Measurements from ENCODE around the gene KRT5. TPM values are rescaled to one million over a fixed set of nuclear protein-coding genes. Genes with fewer than 3 reads are reported as not detected.

Gene KRT5
- total RNA-seq, 4 donors from 2014 or later: not detected

- in situ Hi-C loops (cut with MboI; ENCODE audit: low sequenced_read_pairs in 4 of 4) (no loop called here), intact Hi-C loops (cut with DNase I; ENCODE audit: low total_unique reads) (no loop called here)
- no peaks in the 10 kb centered on the region for H3K36me3 ChIP-seq
- H3K4me1 ChIP-seq: no peaks in the 10 kb centered on the region
- no peak overlapping the region for H3K27ac ChIP-seq
- ATAC-seq: no peak
- DNase-seq: no peak
- no peaks in the 10 kb centered on the region for H3K9me3 ChIP-seq
- no peaks in the 10 kb centered on the region for H3K27me3 ChIP-seq
- no peak for TF ChIP-seq POLR2A (IDR thresholded peaks at IDR 0.05)
- no peak overlapping the region for H3K4me3 ChIP-seq
These were observed 11.5 kb upstream of the KRT5 start for GRCh38 chr12:52531566-52532300.

- no peak for DNase-seq
- TF ChIP-seq CTCF (IDR thresholded peaks at IDR 0.05 in 4 of 5, conservative IDR thresholded peaks at IDR 0.05 in 1 of 5) (no peak), POLR2A (IDR thresholded peaks at IDR 0.05) (no peak)
These were observed 10.7 kb upstream of the KRT5 start for GRCh38 chr12:52530905-52531304.

GRCh38 chr12:52530366-52530765, 10.2 kb upstream of the KRT5 start:
- intact Hi-C loops (cut with DNase I; ENCODE audit: low total_unique reads): no loop called here
- Histone ChIP-seq H3K36me3 (no peaks in the 10 kb centered on the region), H3K4me3 (no peak overlapping the region), H3K9me3 (no peaks in the 10 kb centered on the region), H3K4me1 (no peaks in the 10 kb centered on the region), H3K27ac (no peak overlapping the region), H3K27me3 (no peaks in the 10 kb centered on the region)
- DNase-seq (no peak), ATAC-seq (no peak)
- no peak for TF ChIP-seq CTCF (IDR thresholded peaks at IDR 0.05 in 4 of 5, conservative IDR thresholded peaks at IDR 0.05 in 1 of 5)
- no peak for TF ChIP-seq POLR2A (IDR thresholded peaks at IDR 0.05)
- in situ Hi-C loops (cut with MboI; ENCODE audit: low sequenced_read_pairs in 4 of 4): no loop called here

More at GRCh38 chr12:52530905-52531304, 10.7 kb upstream of the KRT5 start:
- Histone ChIP-seq H3K4me3 (no peak overlapping the region), H3K4me1 (no peaks in the 10 kb centered on the region), H3K9me3 (no peaks in the 10 kb centered on the region), H3K36me3 (no peaks in the 10 kb centered on the region), H3K27me3 (no peaks in the 10 kb centered on the region), H3K27ac (no peak overlapping the region)
- in situ Hi-C loops (cut with MboI; ENCODE audit: low sequenced_read_pairs in 4 of 4): no loop called here
- intact Hi-C loops (cut with DNase I; ENCODE audit: low total_unique reads): no loop called here
- ATAC-seq: no peak

GRCh38 chr12:52529846-52530245, 9.7 kb upstream of the KRT5 start:
- TF ChIP-seq POLR2A (IDR thresholded peaks at IDR 0.05) (no peak), CTCF (IDR thresholded peaks at IDR 0.05 in 4 of 5, conservative IDR thresholded peaks at IDR 0.05 in 1 of 5) (no peak)
- intact Hi-C loops (cut with DNase I; ENCODE audit: low total_unique reads): no loop called here
- ATAC-seq (no peak), DNase-seq (no peak)
- no peak overlapping the region for H3K27ac ChIP-seq
- H3K4me1 ChIP-seq: no peaks in the 10 kb centered on the region
- no peaks in the 10 kb centered on the region for H3K9me3 ChIP-seq
- in situ Hi-C loops (cut with MboI; ENCODE audit: low sequenced_read_pairs in 4 of 4): no loop called here
- no peaks in the 10 kb centered on the region for H3K27me3 ChIP-seq
- no peaks in the 10 kb centered on the region for H3K36me3 ChIP-seq
- no peak overlapping the region for H3K4me3 ChIP-seq

- Histone ChIP-seq H3K4me3 (no peak overlapping the region), H3K4me1 (no peaks in the 10 kb centered on the region), H3K9me3 (no peaks in the 10 kb centered on the region), H3K36me3 (no peaks in the 10 kb centered on the region), H3K27ac (no peak overlapping the region), H3K27me3 (no peaks in the 10 kb centered on the region)
- ATAC-seq: no peak
- in situ Hi-C loops (cut with MboI; ENCODE audit: low sequenced_read_pairs in 4 of 4) (no loop called here), intact Hi-C loops (cut with DNase I; ENCODE audit: low total_unique reads) (no loop called here)
- TF ChIP-seq POLR2A (IDR thresholded peaks at IDR 0.05) (no peak), CTCF (IDR thresholded peaks at IDR 0.05 in 4 of 5, conservative IDR thresholded peaks at IDR 0.05 in 1 of 5) (no peak)
- no peak for DNase-seq
These were observed 9.2 kb upstream of the KRT5 start for GRCh38 chr12:52529417-52529816.
